Measurements from ENCODE around the gene CNOT1. TPM values are rescaled to one million over a fixed set of nuclear protein-coding genes. Genes with fewer than 3 reads are reported as not detected.
A peak's percentile ranks its signal among the peaks of the same experiment; 100 is the strongest.

The CNOT1 gene
- total RNA-seq: 10 to 100 TPM; 54.3 to 63.2 TPM

DNA sequence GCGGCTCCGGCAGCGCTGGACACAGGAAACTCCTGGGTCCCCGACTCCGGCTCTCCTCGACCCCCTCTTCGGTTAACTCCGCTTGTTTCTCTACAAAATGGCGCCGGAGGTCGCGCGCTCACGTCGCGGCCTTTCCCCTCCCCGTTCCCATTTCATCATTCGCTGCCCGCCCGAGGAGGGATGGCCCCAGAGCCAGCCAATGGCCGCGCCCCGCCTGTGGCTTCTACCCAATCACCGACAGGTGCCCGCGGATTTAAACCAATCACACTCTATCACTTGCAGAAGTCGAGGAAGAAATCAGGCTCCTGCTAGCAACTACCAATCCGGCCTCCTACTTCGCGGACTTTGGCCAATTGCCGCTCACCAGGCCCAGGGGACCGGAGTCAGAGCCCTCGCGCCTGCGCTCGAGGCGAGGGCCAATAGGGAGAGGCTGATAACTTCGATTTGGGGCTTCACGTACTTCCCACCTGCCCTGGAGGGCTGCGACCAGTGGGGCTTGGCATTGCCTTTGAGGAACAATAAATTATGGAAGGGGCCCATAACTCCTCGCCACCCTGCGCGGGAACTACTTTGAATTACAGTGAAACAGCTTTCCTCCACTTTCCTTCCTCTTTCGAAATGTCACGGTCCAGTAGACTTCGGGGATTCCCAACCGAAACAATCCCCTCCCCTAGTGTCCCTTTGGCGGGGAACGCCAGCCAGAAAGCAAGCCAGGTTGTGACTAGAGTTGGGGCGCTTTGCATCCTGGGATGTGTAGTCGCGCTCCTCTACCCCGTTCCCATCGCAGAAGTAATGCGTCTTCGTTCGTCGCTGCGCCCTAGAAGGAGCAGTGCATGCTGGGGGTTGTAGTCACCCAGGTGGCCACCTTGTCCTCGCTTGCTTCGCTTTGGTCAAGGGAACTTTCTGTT is at the start of gene CNOT1:
TSS of gene CNOT1 (minus strand) at position 94 of the 908 bp plus-strand sequence. CDS start 30,489 bp downstream, outside the sequence.
- Histone ChIP-seq H3K36me3 (no peaks in the 10 kb centered on the region), H3K27ac (peak within 1 kb of the TSS; percentile 95 to 99), H3K4me3 (peak within 1 kb of the TSS; percentile 82 to 94), H3K27me3 (no peaks in the 10 kb centered on the region), H3K9me3 (no peaks in the 10 kb centered on the region), H3K4me1 (peaks cover 0 to 23% of the 10 kb centered on the region in 2 donors)
- TF ChIP-seq, protein P1, sequence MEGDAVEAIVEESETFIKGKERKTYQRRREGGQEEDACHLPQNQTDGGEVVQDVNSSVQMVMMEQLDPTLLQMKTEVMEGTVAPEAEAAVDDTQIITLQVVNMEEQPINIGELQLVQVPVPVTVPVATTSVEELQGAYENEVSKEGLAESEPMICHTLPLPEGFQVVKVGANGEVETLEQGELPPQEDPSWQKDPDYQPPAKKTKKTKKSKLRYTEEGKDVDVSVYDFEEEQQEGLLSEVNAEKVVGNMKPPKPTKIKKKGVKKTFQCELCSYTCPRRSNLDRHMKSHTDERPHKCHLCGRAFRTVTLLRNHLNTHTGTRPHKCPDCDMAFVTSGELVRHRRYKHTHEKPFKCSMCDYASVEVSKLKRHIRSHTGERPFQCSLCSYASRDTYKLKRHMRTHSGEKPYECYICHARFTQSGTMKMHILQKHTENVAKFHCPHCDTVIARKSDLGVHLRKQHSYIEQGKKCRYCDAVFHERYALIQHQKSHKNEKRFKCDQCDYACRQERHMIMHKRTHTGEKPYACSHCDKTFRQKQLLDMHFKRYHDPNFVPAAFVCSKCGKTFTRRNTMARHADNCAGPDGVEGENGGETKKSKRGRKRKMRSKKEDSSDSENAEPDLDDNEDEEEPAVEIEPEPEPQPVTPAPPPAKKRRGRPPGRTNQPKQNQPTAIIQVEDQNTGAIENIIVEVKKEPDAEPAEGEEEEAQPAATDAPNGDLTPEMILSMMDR (IDR thresholded peaks at IDR 0.05): no peak
- DNase-seq (ENCODE audit: low spot score): peak; percentile 100

DNA sequence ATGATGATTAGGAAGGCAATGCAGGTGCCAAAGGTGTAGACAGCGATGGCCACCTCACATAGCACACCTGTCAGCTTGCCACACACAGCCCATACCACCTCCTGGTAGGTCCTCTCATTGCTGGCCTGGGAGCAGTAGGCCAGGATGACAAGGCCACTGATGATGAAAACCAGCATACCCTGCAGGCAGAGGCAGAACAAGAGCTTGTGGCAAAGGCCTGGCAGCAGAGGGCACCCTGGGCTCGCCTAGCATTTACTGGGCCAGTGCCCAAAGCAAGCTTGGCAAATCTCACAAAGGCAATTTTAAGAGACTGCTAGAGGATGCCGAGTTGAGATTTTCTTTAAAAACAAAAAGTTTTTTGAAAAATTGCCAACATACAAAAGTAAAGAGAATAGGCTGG is 49.1 kb upstream of the CNOT1 start:
- Histone ChIP-seq H3K4me1 (peaks cover 0 to 10% of the 10 kb centered on the region in 2 donors), H3K9me3 (no peaks in the 10 kb centered on the region), H3K36me3 (peaks cover 43% of the 10 kb centered on the region), H3K27me3 (no peaks in the 10 kb centered on the region), H3K27ac (no peak overlapping the region), H3K4me3 (no peak overlapping the region)
- TF ChIP-seq, protein P1 (IDR thresholded peaks at IDR 0.05): peak in 1 of 2 donors; percentile 62
- DNase-seq (ENCODE audit: low spot score): no peak

DNA sequence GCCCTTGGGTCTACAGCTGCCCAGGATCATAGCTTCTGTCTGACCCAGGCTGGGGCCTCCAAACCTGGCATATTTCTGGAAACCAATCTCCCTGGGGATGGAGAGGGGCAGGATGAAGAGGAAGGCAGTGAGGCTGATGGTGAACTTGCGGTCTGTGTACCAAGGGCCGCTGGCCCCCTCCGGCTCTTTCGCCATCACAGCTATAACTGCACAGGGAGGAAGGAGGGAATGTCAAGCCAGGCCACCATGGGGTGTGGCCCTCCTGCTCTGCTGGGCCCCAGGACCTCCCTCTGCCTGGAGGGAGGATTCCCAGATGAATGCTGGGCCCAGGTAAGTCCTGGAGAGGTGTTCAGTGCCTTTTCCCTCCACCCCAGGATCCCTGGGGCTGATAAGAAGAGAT is 48.6 kb upstream of the CNOT1 start:
- Histone ChIP-seq H3K9me3 (no peaks in the 10 kb centered on the region), H3K27ac (no peak overlapping the region), H3K4me3 (no peak overlapping the region), H3K4me1 (peaks cover 0 to 6% of the 10 kb centered on the region in 2 donors), H3K27me3 (no peaks in the 10 kb centered on the region), H3K36me3 (peaks cover 48% of the 10 kb centered on the region)
- no peak for DNase-seq (ENCODE audit: low spot score)
- TF ChIP-seq, protein P1 (IDR thresholded peaks at IDR 0.05): no peak

DNA sequence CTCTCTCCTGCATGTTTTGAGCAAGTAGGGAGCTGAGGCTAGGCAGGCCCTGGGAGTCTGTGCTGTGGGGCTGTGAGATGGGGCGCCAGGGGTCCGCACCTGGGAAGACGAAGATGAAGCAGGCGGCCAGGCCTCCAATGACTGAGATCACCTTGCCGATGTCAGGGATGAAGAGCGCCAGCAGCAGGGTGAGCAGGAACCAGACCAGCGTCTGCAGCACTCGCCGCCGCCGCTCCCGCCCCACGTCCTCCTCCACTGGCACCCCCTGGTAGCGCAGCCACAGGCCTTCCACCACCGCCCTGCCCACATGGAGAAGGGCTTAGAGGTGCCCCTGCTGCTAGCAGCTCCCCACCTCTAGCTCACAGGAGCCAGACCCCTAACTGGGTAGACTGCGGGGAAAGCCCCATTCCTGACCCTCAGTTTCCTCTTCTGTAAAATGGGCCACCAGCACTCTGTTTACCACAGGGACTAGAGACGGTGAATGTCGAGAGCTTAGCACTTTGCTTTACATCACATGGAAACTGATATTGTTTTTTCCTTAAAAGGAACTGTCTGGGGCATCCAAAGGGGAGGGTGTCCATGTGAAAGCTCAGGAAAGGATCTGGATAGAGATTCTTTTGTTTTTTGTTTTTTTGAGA is 41.4 kb upstream of the CNOT1 start:
- no peaks in the 10 kb centered on the region for H3K27me3 ChIP-seq
- DNase-seq (ENCODE audit: low spot score): no peak
- H3K27ac ChIP-seq: no peak overlapping the region
- peaks cover 72% of the 10 kb centered on the region for H3K36me3 ChIP-seq
- TF ChIP-seq, protein P1 (IDR thresholded peaks at IDR 0.05): no peak
- no peaks in the 10 kb centered on the region for H3K4me1 ChIP-seq
- no peak overlapping the region for H3K4me3 ChIP-seq
- H3K9me3 ChIP-seq: no peaks in the 10 kb centered on the region

DNA sequence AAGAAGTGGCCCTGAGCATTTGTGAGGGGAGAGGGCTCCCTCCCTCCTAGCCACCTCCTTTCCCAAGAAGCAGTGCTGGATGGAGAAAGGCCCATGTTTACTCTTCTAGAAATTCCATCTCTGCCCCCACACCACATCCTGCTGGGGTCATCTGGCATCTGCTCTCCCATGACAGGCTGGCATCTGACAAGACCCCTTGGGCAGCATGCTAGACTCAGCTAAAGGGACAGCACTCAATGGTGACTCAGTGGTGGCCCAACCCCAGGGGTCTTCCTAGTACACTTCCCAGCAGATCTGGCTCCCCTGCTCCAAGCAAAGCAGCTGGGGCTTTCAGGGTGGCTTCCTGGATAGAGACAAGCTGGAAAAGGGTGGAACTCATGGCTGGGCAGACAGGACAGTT is 40.6 kb upstream of the CNOT1 start:
- peaks cover 67% of the 10 kb centered on the region for H3K36me3 ChIP-seq
- H3K27me3 ChIP-seq: no peaks in the 10 kb centered on the region
- no peak overlapping the region for H3K27ac ChIP-seq
- H3K4me3 ChIP-seq: no peak overlapping the region
- no peaks in the 10 kb centered on the region for H3K4me1 ChIP-seq
- H3K9me3 ChIP-seq: no peaks in the 10 kb centered on the region
- no peak for DNase-seq (ENCODE audit: low spot score)
- TF ChIP-seq, protein P1 (IDR thresholded peaks at IDR 0.05): no peak
